HG03565 (cell line): ENCODE measurements around the gene PDCD4.
A peak's percentile ranks its signal among the peaks of the same experiment; 100 is the strongest.

Source experiments
- ATAC-seq: cut with Tn5 transposase; IDR thresholded peaks from one replicate; pipeline ENCODE4 v1.9.1; 2021; ENCODE audit warnings: mild to moderate bottlenecking, moderate library complexity; ENCODE audit not compliant: unreplicated experiment

Gene PDCD4

DNA sequence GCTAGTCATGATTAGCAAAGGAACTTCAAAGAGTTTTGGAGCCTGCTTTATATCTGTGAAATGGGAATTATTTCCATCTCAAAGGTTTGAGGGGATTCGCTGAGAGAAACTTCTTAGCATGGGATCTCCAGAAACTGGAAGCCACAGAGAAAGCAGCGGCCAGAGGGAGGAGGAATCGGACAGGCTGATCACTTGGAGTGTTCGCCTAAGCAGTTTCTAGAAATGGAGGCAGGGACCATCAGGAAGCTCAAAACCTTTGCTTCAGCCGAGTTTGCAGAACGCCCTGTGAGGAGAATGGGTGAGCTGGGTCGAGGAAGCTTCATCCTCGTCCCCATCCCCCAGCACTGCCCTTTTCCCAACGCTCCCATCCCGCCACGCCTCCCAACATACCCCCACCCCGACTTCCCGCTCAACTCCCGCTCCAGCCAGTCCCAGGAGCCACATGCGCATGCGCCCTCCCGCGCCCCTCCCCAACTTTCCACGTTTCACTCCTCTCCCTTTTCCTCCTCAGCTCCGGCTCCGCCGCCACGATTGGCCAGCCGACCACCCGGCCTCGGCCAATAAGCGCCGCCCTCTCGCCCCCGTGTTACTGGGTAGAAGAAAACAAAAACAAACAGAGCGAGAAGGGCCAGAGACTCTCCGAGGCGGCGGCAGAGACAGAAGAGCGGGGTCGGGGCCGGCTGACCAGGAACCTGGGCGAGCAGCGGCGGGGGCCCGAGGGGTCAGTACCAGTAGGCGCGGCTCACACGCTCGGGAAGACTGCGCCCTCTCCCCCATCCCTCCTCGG is at the start of gene PDCD4:
Gene PDCD4 (plus strand): TSS at position 631 of the 787 bp plus-strand sequence. CDS start 4,100 bp downstream, outside the sequence.
- ATAC-seq = peak; percentile 50

- ATAC-seq = no peak
These were observed 49.6 kb upstream of the PDCD4 start for GRCh38 chr10:110822035-110822711.

DNA sequence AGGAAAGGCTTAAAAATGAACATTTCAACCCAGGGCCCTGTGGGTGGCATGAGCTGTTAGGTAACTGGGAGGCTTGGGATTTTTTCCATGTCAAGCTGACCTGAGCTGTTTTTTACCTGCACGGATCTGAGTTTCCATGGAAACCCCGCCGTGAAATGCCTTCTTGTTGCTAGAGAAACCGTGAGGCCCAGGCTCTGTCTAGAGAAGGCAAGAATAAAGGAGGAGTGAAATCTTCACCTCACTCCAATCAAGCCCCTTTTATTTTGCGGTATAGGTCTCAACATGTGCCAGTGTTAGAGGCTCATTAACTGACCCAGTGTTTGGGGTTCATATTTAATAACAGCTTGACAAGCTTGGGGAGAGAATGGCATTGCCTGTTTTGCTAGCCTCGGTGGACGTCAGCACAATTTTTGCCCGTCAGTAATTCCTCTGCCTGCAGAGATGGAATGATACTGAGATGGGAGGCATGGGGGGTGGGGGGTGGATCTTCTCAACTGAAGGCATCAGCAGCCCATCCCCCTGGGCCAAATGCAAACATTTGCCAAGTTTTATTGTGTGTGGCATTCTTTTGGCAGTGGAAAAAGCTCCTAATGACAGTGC is 48.9 kb upstream of the PDCD4 start:
- no peak for ATAC-seq

DNA sequence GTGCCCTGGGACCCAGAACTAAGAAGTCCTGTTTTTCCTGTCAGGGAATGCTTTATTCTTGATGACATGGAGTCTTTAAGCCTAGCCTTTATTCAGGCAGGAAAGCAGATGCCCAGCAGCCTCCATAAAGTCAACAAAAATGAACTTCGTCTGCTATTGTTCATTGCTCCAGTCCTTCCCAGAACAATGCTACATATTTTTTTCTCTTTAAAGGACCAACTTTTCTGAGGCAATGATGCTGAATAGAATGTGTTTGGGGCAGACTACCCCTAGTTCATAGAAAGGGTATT is 47.6 kb upstream of the PDCD4 start:
- ATAC-seq = no peak

DNA sequence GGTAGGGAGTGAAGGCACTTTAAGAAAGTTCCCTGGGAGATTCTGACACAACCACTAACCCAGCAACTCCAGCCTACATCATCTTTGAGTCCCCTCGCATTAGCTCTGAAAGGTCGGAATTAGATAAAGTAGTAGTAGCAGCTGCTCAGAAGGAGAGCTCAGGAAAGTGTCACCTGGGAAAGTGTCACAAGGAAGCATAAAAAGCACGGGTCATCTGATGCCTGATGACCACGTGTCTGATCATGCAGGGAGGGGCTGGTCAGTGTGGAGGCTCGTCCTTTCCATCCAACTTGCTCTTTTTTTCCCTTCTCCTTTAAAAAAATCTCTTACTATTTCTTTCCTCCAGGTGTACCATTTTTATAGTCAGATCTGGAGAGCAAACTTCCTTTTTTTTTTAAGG is 47.1 kb upstream of the PDCD4 start:
- ATAC-seq = no peak

DNA sequence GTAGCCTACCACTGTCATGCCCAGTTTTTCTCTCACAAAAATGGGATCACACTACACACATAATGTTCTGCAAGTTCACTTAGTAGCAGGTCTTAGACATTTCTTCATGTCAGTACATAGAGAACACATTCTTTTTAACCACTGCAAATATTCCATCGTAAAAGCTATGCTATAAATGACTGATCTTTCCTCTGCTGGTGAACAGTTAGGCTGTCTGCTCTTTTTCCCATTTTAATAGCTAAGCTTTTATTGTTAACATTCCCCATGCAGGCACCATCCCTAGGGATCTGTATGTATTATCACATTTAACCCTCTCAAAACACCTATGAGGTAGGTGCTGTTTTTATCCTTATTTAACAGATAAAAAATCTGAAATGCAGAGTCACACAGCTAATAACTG is 46.2 kb upstream of the PDCD4 start:
- ATAC-seq = no peak

- no peak for ATAC-seq
These were observed 44.3 kb upstream of the PDCD4 start for GRCh38 chr10:110827410-110827809.

DNA sequence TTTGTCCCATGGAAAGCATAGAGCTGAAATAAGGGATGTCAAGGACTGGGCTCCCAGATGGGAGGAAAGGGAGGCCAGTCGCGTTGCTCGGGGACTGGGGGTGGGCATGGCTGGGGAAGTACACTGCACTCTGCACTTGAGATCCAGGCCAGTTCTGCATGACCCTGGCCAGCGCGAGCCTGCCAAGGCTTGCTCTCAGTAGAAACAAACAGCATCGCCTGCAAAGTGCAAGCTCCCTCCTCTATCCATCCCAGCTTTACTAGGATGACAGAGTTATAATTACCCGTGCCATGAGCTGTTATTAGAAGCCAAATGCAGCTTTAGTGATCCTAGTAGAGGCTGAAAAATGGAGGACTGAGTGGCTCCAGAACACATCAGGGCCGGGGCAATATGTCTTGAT is 43.9 kb upstream of the PDCD4 start:
- no peak for ATAC-seq

DNA sequence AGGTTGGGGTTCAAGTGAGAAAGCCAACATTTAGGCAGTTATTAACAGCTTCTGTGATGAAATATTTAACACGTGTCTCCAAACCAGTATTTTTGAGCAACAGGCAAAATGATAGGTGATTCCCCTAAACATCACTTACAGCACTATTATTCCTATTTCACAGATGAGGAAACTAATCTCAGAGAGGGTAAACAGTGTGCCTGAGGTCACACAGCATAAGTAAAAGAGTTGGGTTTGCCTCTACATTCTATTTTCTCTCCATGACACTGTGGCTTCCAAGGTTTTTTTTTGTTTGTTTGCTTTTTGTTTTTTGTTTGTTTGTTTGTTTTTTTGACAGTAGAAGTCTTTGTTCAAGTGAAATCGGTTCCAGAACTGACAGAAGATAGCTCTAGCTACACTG is 43.2 kb upstream of the PDCD4 start:
- no peak for ATAC-seq

DNA sequence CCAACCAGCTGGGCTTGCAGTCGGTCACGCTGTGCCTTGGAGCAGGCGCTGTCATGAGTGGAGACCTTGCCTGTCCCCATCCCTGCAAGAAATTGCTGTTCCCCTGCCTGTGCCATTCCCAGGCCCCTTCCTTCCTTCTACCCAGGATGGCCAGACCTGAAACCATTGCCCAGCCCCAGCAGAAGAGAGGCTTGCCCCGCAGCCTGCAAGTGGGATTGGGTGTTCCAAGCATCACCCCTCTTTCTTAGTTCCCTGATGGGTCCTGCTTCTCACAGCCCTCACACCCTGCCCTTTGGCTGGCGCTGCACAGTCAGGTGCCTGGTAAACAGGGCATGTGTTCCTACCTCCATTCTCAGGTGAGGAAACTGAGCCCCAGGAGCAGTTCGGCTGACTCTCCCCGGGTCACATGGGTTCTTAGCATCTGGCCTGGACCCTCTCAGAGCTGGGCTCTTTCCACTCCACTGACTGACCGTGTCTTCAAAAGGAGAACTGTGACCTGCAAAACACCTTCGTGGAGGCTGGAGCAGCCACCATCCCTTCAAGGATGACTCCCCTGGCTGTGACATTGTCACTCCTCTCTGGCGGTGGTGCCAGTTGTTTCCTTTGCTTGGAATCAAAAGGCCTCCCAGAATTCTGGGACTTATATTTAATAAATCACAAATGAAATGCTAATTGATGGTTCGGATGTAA is 41.9 kb upstream of the PDCD4 start:
- ATAC-seq = no peak

GRCh38 chr10:110833234-110833940 is 38.3 kb upstream of the PDCD4 start:
- no peak for ATAC-seq

GRCh38 chr10:110833941-110834628 is 37.6 kb upstream of the PDCD4 start:
- no peak for ATAC-seq

DNA sequence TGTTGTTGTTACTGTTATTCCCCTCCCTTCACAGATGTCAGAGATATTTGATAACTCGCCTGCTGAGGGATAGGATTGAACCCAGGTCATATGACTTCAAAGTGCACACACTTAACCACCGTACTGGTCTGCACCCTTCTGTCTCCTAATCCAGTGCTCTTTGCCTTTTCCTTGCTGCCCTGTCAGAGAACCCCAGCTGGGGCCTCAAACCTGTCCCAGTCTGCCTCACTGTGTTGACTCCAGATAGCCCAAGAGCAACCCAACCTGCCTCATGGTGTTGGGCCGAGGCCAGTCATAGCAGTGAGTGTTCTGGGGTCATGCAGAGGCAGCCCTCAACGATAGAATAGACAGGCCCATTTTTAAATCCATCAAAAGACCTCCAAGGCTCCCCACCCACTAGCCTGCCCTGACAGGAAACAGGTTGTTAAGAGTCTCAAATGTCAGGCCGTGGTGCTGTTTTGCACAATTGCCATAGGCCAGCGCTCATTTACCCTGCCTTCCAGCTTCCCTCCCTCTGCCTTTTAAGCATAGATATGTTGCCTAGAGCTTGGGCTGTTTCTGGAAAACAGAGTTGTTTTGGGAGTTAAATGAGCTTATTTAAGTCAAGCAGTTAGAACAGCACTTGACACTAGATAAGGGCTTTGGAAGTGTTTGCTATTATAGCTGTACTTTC is 37.0 kb upstream of the PDCD4 start:
- no peak for ATAC-seq

GRCh38 chr10:110835841-110836240 is 35.9 kb upstream of the PDCD4 start:
- no peak for ATAC-seq

GRCh38 chr10:110836706-110837105 is 35.0 kb upstream of the PDCD4 start:
- no peak for ATAC-seq

DNA sequence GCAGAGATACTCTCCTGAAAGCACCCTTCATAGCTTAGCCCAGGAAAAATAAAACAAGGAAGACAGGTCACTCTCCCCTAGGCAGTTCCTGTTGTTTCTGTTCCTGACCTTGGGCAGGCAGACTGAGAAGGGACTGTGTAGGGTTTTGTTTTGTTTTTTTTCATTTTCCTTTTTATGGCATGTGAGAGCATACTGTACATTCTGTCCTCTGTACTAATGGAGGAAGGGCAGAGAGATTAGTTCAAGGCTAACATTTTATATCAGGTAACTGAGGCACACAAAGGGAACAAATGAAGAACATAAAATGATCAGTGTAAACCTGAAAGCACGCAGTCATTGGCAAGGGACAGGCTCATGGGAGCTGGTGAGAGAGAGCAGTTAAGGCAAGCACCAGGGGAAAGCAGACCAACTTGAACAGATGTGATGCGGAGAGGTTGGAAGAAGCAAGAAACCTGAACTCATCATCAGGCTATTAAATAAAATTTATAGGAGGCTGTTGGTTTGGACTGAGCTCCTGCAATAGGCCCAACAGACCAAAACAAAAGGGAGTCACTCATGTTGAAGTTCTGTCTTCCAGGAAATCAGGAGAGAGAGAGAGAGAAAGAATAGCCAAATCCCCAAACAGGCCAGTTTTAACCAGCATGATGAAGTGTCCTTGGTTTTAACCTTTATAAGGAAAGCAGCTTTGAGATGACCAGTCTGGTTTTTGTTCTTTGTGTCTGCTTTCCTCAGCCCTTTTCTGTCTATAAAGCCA is 34.1 kb upstream of the PDCD4 start:
- no peak for ATAC-seq

DNA sequence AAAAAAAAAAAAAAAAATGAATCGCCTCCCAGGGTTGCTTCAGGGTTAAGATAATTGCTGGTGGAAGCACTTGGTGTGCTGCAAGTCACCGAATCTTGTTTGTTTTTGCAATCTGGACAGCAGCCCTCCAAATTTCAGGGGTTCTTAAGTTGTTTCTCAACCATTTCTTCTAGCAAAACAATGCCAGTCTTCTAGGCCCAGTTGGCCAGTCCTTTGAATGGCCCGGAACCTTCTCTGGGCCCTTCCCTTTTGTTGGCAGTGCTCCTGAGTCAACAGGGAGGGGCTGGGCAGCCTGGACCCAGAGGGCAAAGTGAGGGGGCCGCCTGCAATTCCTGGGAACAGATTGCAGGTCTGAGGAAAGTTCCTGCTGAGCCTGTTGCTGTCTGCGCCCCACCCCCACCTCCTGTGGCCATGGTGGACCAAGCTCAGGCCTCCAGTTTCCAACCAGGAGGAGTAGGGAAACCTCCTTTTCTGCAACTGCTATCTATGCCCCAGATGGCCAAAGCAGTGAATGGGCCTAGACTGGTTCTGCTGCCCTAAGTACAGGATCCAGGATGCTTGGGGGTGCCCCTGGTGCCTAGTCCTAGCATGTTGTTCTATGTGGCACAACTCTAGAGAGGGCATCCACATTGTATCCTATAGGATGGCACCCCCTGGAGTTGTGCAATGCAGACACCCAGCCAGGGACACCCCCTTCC is 31.4 kb upstream of the PDCD4 start:
- ATAC-seq = no peak

GRCh38 chr10:110840923-110841428 is 30.8 kb upstream of the PDCD4 start:
- no peak for ATAC-seq
